Kidney epithelial cell (primary cell): ENCODE results near the gene PLXNA1. TPM values are rescaled to one million over a fixed set of nuclear protein-coding genes. Genes with fewer than 3 reads are reported as not detected.

Source experiments
- DNase-seq: peaks from one replicate; pipeline ENCODE4 v3.0.0-alpha.2; 2010; ENCODE audit warnings: low read depth
- H3K27me3 ChIP-seq: 2 replicates; pipeline ENCODE4 v1.6.0; 2011; ENCODE audit warnings: low read length; ENCODE audit not compliant: control insufficient read depth, insufficient read depth
- H3K36me3 ChIP-seq: 2 replicates; pipeline ENCODE4 v1.5.1; 2011; ENCODE audit warnings: low read length; ENCODE audit not compliant: control insufficient read depth, insufficient read depth
- H3K4me3 ChIP-seq: 2 replicates; pipeline ENCODE4 v1.5.1; 2011; ENCODE audit warnings: low read depth, mild to moderate bottlenecking, control low read depth, low read length
- CTCF ChIP-seq: IDR thresholded peaks from 2 replicates; pipeline ENCODE4 v1.5.1; 2011; ENCODE audit warnings: mild to moderate bottlenecking, moderate library complexity, low read length, control low read depth, inconsistent platforms; ENCODE audit not compliant: insufficient read depth, poor library complexity, severe bottlenecking
- total RNA-seq: library from RNA; depleted of rRNA; stranded (reverse); fragments of >200 nt; gene quantifications from 2 replicates; pipeline ENCODE4 v1.2.3, GENCODE V29; 2015

The PLXNA1 gene
- total RNA-seq, 1 donor from 2014 or later, result 54.3 TPM

DNA sequence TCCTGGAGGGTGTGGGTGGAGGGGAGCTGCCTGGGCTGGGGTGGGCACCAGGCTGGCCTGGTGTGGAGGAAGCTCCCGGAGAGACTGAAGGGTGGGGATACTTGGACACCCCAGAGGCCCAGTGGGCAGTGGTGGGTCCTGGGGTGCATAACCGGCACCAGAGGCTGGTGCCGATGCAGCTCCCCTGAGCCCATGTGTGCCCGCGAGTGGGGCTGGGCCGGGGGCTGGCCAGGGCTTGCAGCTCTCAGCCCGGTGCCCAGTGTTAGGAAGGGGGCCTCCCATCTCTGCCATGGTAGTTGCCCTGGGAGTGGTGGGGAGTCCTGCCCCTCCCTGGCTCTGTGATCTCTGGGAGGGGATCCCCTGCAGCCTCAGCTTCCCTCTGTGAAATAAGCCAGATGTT is 9.3 kb downstream of the PLXNA1 start:
- Histone ChIP-seq H3K4me3 (no peak overlapping the region), H3K36me3 (no peaks in the 10 kb centered on the region), H3K27me3 (no peaks in the 10 kb centered on the region)
- no peak for DNase-seq
- no peak for TF ChIP-seq CTCF

GRCh38 chr3:126992776-126993175 is 9.9 kb downstream of the PLXNA1 start:
- no peak overlapping the region for H3K4me3 ChIP-seq
- no peak for TF ChIP-seq CTCF
- DNase-seq, result no peak
- H3K36me3 ChIP-seq, result no peaks in the 10 kb centered on the region
- H3K27me3 ChIP-seq, result no peaks in the 10 kb centered on the region

- no peak for TF ChIP-seq CTCF
- Histone ChIP-seq H3K36me3 (no peaks in the 10 kb centered on the region), H3K4me3 (no peak overlapping the region), H3K27me3 (no peaks in the 10 kb centered on the region)
- DNase-seq, result no peak
Observed at GRCh38 chr3:126993436-126993835, 10.5 kb downstream of the PLXNA1 start.

DNA sequence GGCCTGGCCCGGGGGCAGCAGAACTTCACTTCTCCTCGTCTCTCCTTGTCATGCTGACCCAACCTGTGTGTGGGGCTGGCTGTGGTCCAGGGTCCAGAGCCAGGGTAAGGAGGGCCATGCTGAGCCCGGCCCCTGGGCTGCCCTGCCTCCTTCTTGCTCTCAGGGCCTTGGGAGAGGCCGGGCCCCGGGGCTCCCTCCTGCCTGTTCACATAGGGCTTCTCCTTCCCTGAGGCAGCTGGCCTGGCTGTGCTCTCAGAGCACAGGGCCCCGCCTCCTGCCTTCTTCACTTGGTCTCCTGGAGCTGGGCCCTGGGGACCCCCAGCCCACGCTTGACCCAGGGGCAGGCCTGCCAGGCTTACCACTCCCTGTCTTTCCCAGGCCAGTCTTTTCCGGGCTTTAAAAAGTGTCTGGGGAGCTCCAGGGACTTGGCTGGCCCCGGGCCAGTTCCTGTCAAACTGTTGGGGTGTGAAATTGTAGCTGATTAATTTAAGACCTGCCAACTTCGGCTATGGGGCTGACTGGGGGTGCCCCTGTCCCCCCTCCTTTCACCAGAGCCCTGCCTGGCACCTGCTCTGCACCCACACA is 11.8 kb downstream of the PLXNA1 start:
- no peak for TF ChIP-seq CTCF
- Histone ChIP-seq H3K36me3 (no peaks in the 10 kb centered on the region), H3K4me3 (no peak overlapping the region), H3K27me3 (no peaks in the 10 kb centered on the region)
- DNase-seq, result no peak

GRCh38 chr3:126995254-126995780 is 12.4 kb downstream of the PLXNA1 start:
- Histone ChIP-seq H3K4me3 (no peak overlapping the region), H3K27me3 (no peaks in the 10 kb centered on the region), H3K36me3 (no peaks in the 10 kb centered on the region)
- TF ChIP-seq CTCF, result no peak
- no peak for DNase-seq

DNA sequence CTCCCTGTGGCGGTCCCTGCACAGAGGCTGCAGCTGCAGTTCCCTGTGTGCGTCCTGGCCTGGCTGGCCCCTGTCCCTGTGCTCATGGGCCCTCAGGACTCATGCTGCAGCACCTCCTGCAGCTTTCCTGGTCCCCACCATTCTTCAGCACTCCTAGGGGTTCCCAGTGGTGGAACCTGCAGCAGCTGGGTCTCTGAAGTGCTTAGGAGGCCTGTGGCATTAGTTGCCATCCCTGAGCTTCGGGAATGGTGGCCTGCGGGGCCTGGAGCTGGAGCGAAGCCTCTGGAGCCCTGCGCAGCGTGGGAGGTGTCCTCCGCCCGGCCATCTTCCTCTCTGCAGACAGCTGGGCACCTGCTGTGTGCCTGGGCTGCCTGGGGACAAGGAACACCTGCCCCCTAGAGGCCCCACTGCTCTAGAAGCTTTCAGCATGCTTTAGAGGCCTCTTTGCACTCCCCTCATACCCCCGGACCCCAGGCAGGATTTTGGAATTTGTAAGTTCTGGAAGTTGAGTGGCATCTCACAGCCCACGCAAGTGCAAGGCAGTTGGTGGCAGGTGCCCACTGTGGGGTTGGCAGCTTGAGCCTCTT is 13.1 kb downstream of the PLXNA1 start:
- peak; percentile 20 for TF ChIP-seq CTCF
- H3K27me3 ChIP-seq, result no peaks in the 10 kb centered on the region
- DNase-seq, result no peak

More for the DNA sequence above, 13.1 kb downstream of the PLXNA1 start:
- Histone ChIP-seq H3K4me3 (no peak overlapping the region), H3K36me3 (no peaks in the 10 kb centered on the region)
